K562 (cell line): ENCODE results near the gene ATP8A1. TPM values are rescaled to one million over a fixed set of nuclear protein-coding genes. Genes with fewer than 3 reads are reported as not detected.

Experiments used
- BHLHE40 ChIP-seq: IDR thresholded peaks from 2 replicates; pipeline ENCODE4 v1.6.1; 2011; ENCODE audit warnings: low read length, improper control_type of control experiment
- CEBPG ChIP-seq, 3 experiments: fragments of 200-800 bp in 1 of 3; sonication (Bioruptor generic) in 1 of 3; sonication (generic) in 1 of 3; formaldehyde crosslinking in 1 of 3; IDR thresholded peaks in 2 of 3; conservative IDR thresholded peaks in 1 of 3; 2 replicates each; pipeline versions ENCODE4 v1.6.1 to v1.8.0; 2016 to 2022; ENCODE audit warnings: missing compliant biosample characterization in 2 of 3, missing genetic modification characterization in 2 of 3, mild to moderate bottlenecking in 1 of 3, missing genetic modification reagents in 1 of 3
- CREB5 ChIP-seq: fragments of 250-450 bp; sonication (Bioruptor Pico); IDR thresholded peaks from 2 replicates; pipeline ENCODE4 v1.5.0; 2020; ENCODE audit warnings: mild to moderate bottlenecking
- E2F4 ChIP-seq: sonication (generic); formaldehyde crosslinking; IDR thresholded peaks from 2 replicates; pipeline ENCODE4 v1.8.0; 2022; ENCODE audit warnings: mild to moderate bottlenecking, low read depth, missing genetic modification reagents
- HBP1 ChIP-seq: fragments of 450-650 bp; formaldehyde crosslinking; IDR thresholded peaks from 2 replicates; pipeline ENCODE4 v1.4.0; 2022; ENCODE audit warnings: missing genetic modification characterization
- NCOA4 ChIP-seq: fragments of 450-650 bp; IDR thresholded peaks from 2 replicates; pipeline ENCODE4 v1.6.1; 2018; ENCODE audit warnings: mild to moderate bottlenecking; ENCODE audit not compliant: partially characterized antibody
- NR2C1 ChIP-seq, 2 experiments: fragments of 450-650 bp; IDR thresholded peaks; 2 replicates each; pipeline ENCODE4 v1.6.1; 2017; ENCODE audit warnings: mild to moderate bottlenecking in 2 of 2, antibody characterized with exemption in 1 of 2, inconsistent platforms in 1 of 2, missing compliant biosample characterization in 1 of 2, missing genetic modification characterization in 1 of 2
- PURB ChIP-seq: sonication (generic); formaldehyde crosslinking; IDR thresholded peaks from 2 replicates; pipeline ENCODE4 v1.9.0; 2021; ENCODE audit warnings: low read depth, mild to moderate bottlenecking, missing genetic modification reagents
- YBX1 ChIP-seq: fragments of 450-650 bp; IDR thresholded peaks from 2 replicates; pipeline ENCODE4 v1.7.1; 2016; ENCODE audit warnings: mild to moderate bottlenecking
- ZFP1 ChIP-seq: fragments of 450-650 bp; formaldehyde crosslinking; IDR thresholded peaks from 2 replicates; pipeline ENCODE4 v1.4.0; 2020; ENCODE audit warnings: mild to moderate bottlenecking, mixed read lengths
- ZNF121 ChIP-seq: sonication (generic); formaldehyde crosslinking; conservative IDR thresholded peaks from 2 replicates; pipeline ENCODE4 v1.8.0; 2022; ENCODE audit warnings: missing genetic modification reagents
- ZNF431 ChIP-seq: sonication (generic); formaldehyde crosslinking; IDR thresholded peaks from 2 replicates; pipeline ENCODE4 v1.8.0; 2022; ENCODE audit warnings: mild to moderate bottlenecking, missing genetic modification reagents
- ZNF592 ChIP-seq: fragments of 450-650 bp; IDR thresholded peaks from 2 replicates; pipeline ENCODE4 v1.6.1; 2017; ENCODE audit warnings: antibody characterized with exemption, mild to moderate bottlenecking
- ZNF668 ChIP-seq: fragments of 250-450 bp; sonication (Bioruptor Pico); IDR thresholded peaks from 2 replicates; pipeline ENCODE4 v1.8.0; 2022; ENCODE audit warnings: mild to moderate bottlenecking, inconsistent platforms
- polyA plus RNA-seq, 8 experiments: library from polyadenylated mRNA; depleted of rRNA in 4 of 8; stranded (reverse) in 5 of 8; unstranded in 3 of 8; fragments of >200 nt; fragmentation: Nextera tagmentation in 2 of 8; fragmentation: Illumina TruSeq in 1 of 8; extraction: Ambion mirVana in 2 of 8; extraction: Trizol in 1 of 8; gene quantifications; 2 replicates each; pipeline versions ENCODE4 v1.2.1 to v1.2.3, GENCODE V29; 2011 to 2014; ENCODE audit warnings: inconsistent platforms in 1 of 8, missing spikeins in 1 of 8
- total RNA-seq, 7 experiments: library from RNA; depleted of rRNA in 6 of 7; stranded (reverse); fragments of >200 nt in 6 of 7; fragmentation: Illumina TruSeq in 2 of 7; extraction: Trizol in 2 of 7; gene quantifications; 2 replicates each; pipeline versions ENCODE4 v1.2.1 to v1.2.3, GENCODE V29; 2011 to 2021; ENCODE audit warnings: low replicate concordance in 1 of 7

The ATP8A1 gene
- total and polyA plus RNA-seq, 9 of the 15 experiments (the other 6 are each of a cell fraction or from before 2014, with no cell fraction given) = 0.05 to 0.29 (median 0.07) TPM; not detected in 2

DNA sequence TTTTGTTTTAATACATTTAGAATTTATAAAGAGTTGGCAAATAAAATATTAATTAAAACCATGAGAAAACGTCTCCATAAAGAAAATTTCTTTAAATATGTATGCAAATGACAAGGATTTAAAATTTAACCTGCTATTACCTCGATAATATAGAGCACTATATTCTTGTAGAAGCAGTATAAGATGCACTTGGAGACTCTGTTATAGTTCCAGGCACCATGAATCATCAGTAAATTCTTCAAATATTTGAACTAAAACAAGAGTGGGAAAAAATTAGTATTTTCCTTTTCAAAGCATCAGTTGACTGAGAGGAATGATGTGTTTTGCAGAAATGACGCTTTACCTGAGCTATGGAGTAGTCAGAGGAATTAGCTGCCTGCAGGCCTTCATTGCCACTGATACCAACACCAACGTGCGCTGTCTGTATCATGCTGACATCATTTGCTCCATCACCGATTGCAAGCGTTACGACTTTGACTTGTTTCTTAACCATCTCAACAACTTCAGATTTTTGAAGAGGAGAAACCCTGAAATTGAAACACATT, 192.3 kb downstream of the ATP8A1 start (continued):
- TF ChIP-seq ZNF431 (CRISPR knock-in tag) (no peak), PURB (CRISPR knock-in tag) (no peak), CREB5 (CRISPR knock-in tag) (no peak), BHLHE40 (no peak), ZNF592 (no peak), ZFP1 (CRISPR knock-in tag) (no peak), NR2C1 (IDR thresholded peaks at IDR 0.05) (no peak), NR2C1 (tag; IDR thresholded peaks at IDR 0.05) (no peak), YBX1 (no peak), CEBPG (CRISPR knock-in tag; IDR thresholded peaks at IDR 0.05) (no peak), CEBPG (tag; conservative IDR thresholded peaks at IDR 0.05 in 1 of 2, IDR thresholded peaks at IDR 0.05 in 1 of 2) (no peak), ZNF668 (no peak), E2F4 (CRISPR knock-in tag) (no peak), ZNF121 (no peak), NCOA4 (no peak), HBP1 (CRISPR knock-in tag) (no peak)
- TF ChIP-seq, all 486 proteins: peak for 0
